CD4-positive, alpha-beta T cell treated with Interleukin-21 for 1 hour (primary cell): ENCODE results near the gene SLAMF1.
"Not testable (repeated sequence)": the region's sequence is repeated elsewhere in the genome, so short reads cannot be mapped to it uniquely, and the experiment has no call there.

Experiments used
- DNase-seq: peaks from one replicate; pipeline ENCODE4 v3.0.0-alpha.2; 2020

Gene SLAMF1

GRCh38 chr1:160588468-160588867, 58.4 kb downstream of the SLAMF1 start:
- no peak for DNase-seq

- DNase-seq = no peak
These were observed 62.1 kb downstream of the SLAMF1 start for GRCh38 chr1:160584784-160585183.

GRCh38 chr1:160582976-160583375, 63.9 kb downstream of the SLAMF1 start:
- DNase-seq = not testable (repeated sequence)

- DNase-seq = no peak
These were observed 64.9 kb downstream of the SLAMF1 start for GRCh38 chr1:160581961-160582360.

GRCh38 chr1:160580221-160580812, 66.5 kb downstream of the SLAMF1 start:
- DNase-seq = no peak

- no peak for DNase-seq
These were observed 67.6 kb downstream of the SLAMF1 start, which contains the start of gene CD84 for GRCh38 chr1:160579216-160579701. TSS of gene CD84 (minus strand) at chr1:160579496. CDS start at chr1:160579437, 59 bp downstream.

- no peak for DNase-seq
These were observed 68.2 kb downstream of the SLAMF1 start for GRCh38 chr1:160578525-160579191.

GRCh38 chr1:160578175-160578524, 68.7 kb downstream of the SLAMF1 start:
- peak; percentile 45 for DNase-seq

- DNase-seq = no peak
These were observed 69.2 kb downstream of the SLAMF1 start for GRCh38 chr1:160577671-160578070.

GRCh38 chr1:160576884-160577283, 70.0 kb downstream of the SLAMF1 start:
- DNase-seq = no peak

GRCh38 chr1:160576390-160576789, 70.5 kb downstream of the SLAMF1 start:
- peak; percentile 40 for DNase-seq

- peak; percentile 48 for DNase-seq
These were observed 71.7 kb downstream of the SLAMF1 start for GRCh38 chr1:160575112-160575664.

- DNase-seq = no peak
These were observed 76.0 kb downstream of the SLAMF1 start for GRCh38 chr1:160570840-160571239.

- no peak for DNase-seq
These were observed 77.0 kb downstream of the SLAMF1 start for GRCh38 chr1:160569806-160570205.

- peak; percentile 76 for DNase-seq
These were observed 78.8 kb downstream of the SLAMF1 start for GRCh38 chr1:160567858-160568682.

GRCh38 chr1:160567341-160567740, 79.5 kb downstream of the SLAMF1 start:
- DNase-seq = no peak

- no peak for DNase-seq
These were observed 81.3 kb downstream of the SLAMF1 start for GRCh38 chr1:160565564-160565963.

- not testable (repeated sequence) for DNase-seq
These were observed 83.6 kb downstream of the SLAMF1 start for GRCh38 chr1:160563230-160563629.

- DNase-seq = not testable (repeated sequence)
These were observed 84.1 kb downstream of the SLAMF1 start for GRCh38 chr1:160562745-160563144.

GRCh38 chr1:160560806-160561205, 86.0 kb downstream of the SLAMF1 start:
- DNase-seq = peak; percentile 47

GRCh38 chr1:160560045-160560705, 86.7 kb downstream of the SLAMF1 start:
- peak; percentile 49 for DNase-seq

- DNase-seq = peak; percentile 49
These were observed 87.4 kb downstream of the SLAMF1 start for GRCh38 chr1:160559437-160559836.
